Measurements from ENCODE around the gene CCDC158. TPM values are rescaled to one million over a fixed set of nuclear protein-coding genes. Genes with fewer than 3 reads are reported as not detected.

Gene CCDC158
- polyA plus RNA-seq, 2 of the 4 experiments (the other 2 are of a cell fraction): 0.06 TPM; not detected in 1

DNA sequence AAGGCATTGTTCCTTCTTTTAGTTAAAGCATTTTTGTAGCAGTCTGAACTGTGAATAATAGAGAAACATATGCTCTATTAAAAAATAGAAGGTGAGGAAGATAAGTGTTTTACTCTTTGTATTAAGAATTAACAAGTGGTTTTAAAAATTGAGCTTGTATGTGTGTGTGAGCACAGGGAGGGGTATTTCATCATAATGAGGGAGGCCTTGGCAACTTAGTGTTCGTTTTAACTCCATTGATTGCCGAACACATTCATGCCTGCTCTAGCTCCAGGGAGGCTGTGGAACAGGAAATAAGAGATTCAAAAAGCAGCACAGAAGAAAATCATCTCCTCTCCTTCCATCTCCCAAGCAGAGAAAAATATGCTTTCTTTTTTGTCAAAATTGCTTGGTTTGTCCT lies 28.9 kb upstream of the CCDC158 start (continued):
- TF ChIP-seq CEBPB (IDR thresholded peaks at IDR 0.05) (no peak), ZFP36 (IDR thresholded peaks at IDR 0.05; ENCODE audit: borderline replicate concordance, partially characterized antibody) (no peak)

DNA sequence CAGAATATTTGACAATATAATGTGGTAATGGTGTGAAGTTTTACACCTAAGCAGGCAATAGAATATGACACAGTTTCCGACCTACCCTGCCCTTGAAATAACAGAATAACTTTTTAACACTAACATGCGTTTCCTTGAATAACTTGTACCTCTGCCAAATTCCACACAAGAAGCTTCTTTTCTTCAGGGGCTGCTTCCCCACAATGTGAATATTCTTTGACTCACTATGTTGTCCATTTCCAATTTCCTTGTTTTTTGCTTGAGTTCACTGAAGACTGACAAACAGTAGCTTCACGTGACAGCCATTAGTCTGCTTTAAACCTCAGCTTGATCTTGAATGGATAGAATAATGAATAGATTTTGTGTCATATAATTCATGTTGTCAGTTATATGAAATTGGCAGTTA lies 28.4 kb upstream of the CCDC158 start:
- no peak overlapping the region for H3K27ac ChIP-seq
- no peak overlapping the region for H3K4me3 ChIP-seq
- ATAC-seq (no peak), DNase-seq (ENCODE audit: low read depth in 1 of 2, low spot score in 1 of 2) (no peak), FAIRE-seq (no peak)
- WGBS (ENCODE audit: missing lambda C conversion rate): 34% methylated on average over 3 of the region's 3 CpGs
- no peaks in the 10 kb centered on the region for H3K4me1 ChIP-seq
- POLR2A ChIA-PET: no interaction called here
- TF ChIP-seq ZNF302 (CRISPR knock-in tag; IDR thresholded peaks at IDR 0.05) (no peak), RNF2 (IDR thresholded peaks at IDR 0.05; ENCODE audit: borderline replicate concordance, low read depth) (no peak), KDM5A (IDR thresholded peaks at IDR 0.05) (no peak), CBX8 (IDR thresholded peaks at IDR 0.05) (no peak), MAFK (IDR thresholded peaks at IDR 0.05; ENCODE audit: partially characterized antibody) (no peak), RAD21 (conservative IDR thresholded peaks at IDR 0.05 in 1 of 2, IDR thresholded peaks at IDR 0.05 in 1 of 2) (no peak), CEBPB (IDR thresholded peaks at IDR 0.05) (no peak), NR3C1 (IDR thresholded peaks at IDR 0.05) (no peak)
- TF ChIP-seq, protein P1, sequence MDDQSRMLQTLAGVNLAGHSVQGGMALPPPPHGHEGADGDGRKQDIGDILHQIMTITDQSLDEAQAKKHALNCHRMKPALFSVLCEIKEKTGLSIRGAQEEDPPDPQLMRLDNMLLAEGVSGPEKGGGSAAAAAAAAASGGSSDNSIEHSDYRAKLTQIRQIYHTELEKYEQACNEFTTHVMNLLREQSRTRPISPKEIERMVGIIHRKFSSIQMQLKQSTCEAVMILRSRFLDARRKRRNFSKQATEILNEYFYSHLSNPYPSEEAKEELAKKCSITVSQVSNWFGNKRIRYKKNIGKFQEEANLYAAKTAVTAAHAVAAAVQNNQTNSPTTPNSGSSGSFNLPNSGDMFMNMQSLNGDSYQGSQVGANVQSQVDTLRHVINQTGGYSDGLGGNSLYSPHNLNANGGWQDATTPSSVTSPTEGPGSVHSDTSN (IDR thresholded peaks at IDR 0.05): no peak
- TF ChIP-seq, protein P2, sequence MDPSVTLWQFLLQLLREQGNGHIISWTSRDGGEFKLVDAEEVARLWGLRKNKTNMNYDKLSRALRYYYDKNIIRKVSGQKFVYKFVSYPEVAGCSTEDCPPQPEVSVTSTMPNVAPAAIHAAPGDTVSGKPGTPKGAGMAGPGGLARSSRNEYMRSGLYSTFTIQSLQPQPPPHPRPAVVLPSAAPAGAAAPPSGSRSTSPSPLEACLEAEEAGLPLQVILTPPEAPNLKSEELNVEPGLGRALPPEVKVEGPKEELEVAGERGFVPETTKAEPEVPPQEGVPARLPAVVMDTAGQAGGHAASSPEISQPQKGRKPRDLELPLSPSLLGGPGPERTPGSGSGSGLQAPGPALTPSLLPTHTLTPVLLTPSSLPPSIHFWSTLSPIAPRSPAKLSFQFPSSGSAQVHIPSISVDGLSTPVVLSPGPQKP (IDR thresholded peaks at IDR 0.05; ENCODE audit: low read depth, low read length): no peak
- no peaks in the 10 kb centered on the region for H3K9me3 ChIP-seq
- no peak overlapping the region for H3K4me2 ChIP-seq
- CTCF ChIA-PET: no interaction called here

DNA sequence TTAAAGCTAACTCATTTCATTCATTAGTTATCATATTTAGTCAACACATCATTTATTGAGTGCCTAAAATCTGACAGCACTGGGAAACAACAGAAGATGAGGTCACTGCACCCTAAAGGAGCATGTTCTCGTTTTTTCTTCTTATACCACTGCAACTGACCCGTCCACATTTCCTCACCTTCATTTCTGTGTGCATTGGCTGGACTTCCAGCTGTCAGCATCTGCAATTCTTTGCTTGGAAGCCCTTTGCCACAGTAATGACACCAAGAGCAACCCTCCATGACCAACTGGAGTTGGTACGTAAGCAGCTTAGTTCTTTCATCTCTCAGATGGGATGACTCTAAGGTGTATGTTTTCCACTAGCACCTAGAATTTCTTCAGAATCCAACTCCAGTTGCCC lies 27.3 kb upstream of the CCDC158 start:
- CTCF ChIA-PET: no interaction called here
- TF ChIP-seq JUNB (IDR thresholded peaks at IDR 0.05) (no peak), ZFP36 (IDR thresholded peaks at IDR 0.05; ENCODE audit: borderline replicate concordance, partially characterized antibody) (no peak), HEYL (CRISPR knock-in tag; IDR thresholded peaks at IDR 0.05) (no peak), MYC (IDR thresholded peaks at IDR 0.05; ENCODE audit: borderline replicate concordance, low read length) (no peak), HOXA7 (CRISPR knock-in tag; IDR thresholded peaks at IDR 0.05) (no peak), TP53 (CRISPR knock-in tag; IDR thresholded peaks at IDR 0.05) (no peak), GATA3 (IDR thresholded peaks at IDR 0.05; ENCODE audit: borderline replicate concordance) (no peak), POLR2A (IDR thresholded peaks at IDR 0.05; ENCODE audit: low read length) (no peak), RAD21 (conservative IDR thresholded peaks at IDR 0.05 in 1 of 2, IDR thresholded peaks at IDR 0.05 in 1 of 2) (no peak), MAFK (IDR thresholded peaks at IDR 0.05; ENCODE audit: partially characterized antibody) (no peak), CBX8 (IDR thresholded peaks at IDR 0.05) (no peak), KDM1A (IDR thresholded peaks at IDR 0.05; ENCODE audit: low read depth) (no peak), SMC3 (IDR thresholded peaks at IDR 0.05) (no peak)
- TF ChIP-seq, protein P3, sequence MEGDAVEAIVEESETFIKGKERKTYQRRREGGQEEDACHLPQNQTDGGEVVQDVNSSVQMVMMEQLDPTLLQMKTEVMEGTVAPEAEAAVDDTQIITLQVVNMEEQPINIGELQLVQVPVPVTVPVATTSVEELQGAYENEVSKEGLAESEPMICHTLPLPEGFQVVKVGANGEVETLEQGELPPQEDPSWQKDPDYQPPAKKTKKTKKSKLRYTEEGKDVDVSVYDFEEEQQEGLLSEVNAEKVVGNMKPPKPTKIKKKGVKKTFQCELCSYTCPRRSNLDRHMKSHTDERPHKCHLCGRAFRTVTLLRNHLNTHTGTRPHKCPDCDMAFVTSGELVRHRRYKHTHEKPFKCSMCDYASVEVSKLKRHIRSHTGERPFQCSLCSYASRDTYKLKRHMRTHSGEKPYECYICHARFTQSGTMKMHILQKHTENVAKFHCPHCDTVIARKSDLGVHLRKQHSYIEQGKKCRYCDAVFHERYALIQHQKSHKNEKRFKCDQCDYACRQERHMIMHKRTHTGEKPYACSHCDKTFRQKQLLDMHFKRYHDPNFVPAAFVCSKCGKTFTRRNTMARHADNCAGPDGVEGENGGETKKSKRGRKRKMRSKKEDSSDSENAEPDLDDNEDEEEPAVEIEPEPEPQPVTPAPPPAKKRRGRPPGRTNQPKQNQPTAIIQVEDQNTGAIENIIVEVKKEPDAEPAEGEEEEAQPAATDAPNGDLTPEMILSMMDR (IDR thresholded peaks at IDR 0.05): no peak
- TF ChIP-seq, protein P4, sequence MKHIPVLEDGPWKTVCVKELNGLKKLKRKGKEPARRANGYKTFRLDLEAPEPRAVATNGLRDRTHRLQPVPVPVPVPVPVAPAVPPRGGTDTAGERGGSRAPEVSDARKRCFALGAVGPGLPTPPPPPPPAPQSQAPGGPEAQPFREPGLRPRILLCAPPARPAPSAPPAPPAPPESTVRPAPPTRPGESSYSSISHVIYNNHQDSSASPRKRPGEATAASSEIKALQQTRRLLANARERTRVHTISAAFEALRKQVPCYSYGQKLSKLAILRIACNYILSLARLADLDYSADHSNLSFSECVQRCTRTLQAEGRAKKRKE (CRISPR knock-in tag; IDR thresholded peaks at IDR 0.05; ENCODE audit: low read depth): no peak
- TF ChIP-seq, protein P5, sequence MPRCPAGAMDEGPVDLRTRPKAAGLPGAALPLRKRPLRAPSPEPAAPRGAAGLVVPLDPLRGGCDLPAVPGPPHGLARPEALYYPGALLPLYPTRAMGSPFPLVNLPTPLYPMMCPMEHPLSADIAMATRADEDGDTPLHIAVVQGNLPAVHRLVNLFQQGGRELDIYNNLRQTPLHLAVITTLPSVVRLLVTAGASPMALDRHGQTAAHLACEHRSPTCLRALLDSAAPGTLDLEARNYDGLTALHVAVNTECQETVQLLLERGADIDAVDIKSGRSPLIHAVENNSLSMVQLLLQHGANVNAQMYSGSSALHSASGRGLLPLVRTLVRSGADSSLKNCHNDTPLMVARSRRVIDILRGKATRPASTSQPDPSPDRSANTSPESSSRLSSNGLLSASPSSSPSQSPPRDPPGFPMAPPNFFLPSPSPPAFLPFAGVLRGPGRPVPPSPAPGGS (IDR thresholded peaks at IDR 0.05): no peak
- TF ChIP-seq, protein P1 (IDR thresholded peaks at IDR 0.05): no peak
- TF ChIP-seq, protein P6, sequence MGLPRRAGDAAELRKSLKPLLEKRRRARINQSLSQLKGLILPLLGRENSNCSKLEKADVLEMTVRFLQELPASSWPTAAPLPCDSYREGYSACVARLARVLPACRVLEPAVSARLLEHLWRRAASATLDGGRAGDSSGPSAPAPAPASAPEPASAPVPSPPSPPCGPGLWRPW (IDR thresholded peaks at IDR 0.05): no peak

More for the DNA sequence above, 27.3 kb upstream of the CCDC158 start:
- no peak overlapping the region for H3K4me3 ChIP-seq
- no peak overlapping the region for H3K27ac ChIP-seq
- H3K4me1 ChIP-seq: no peaks in the 10 kb centered on the region
- ATAC-seq: no peak
- H3K4me2 ChIP-seq: no peak overlapping the region
- FAIRE-seq: no peak
- WGBS (ENCODE audit: missing lambda C conversion rate): 36% methylated on average over 3 of the region's 3 CpGs
- no peak for DNase-seq (ENCODE audit: low read depth in 1 of 2, low spot score in 1 of 2)
- H3K9me3 ChIP-seq: no peaks in the 10 kb centered on the region
- POLR2A ChIA-PET: no interaction called here

All from A549 (cell line).